Neutrophil (primary cell): ENCODE measurements around the gene TXNDC2.

Experiments used
- H3K27ac ChIP-seq: fragments of 200-600 bp; sonication (generic); 2 replicates; pipeline ENCODE4 v1.5.1; 2016; ENCODE audit warnings: mild to moderate bottlenecking, moderate library complexity
- H3K27me3 ChIP-seq: fragments of 200-600 bp; sonication (generic); 2 replicates; pipeline ENCODE4 v1.6.0; 2016; ENCODE audit warnings: mild to moderate bottlenecking
- H3K36me3 ChIP-seq: fragments of 200-600 bp; sonication (generic); 2 replicates; pipeline ENCODE4 v1.5.1; 2017
- H3K4me1 ChIP-seq, 2 experiments: fragments of 200-600 bp in 1 of 2; sonication (generic) in 1 of 2; 1 replicate in 1 of 2; 2 replicates in 1 of 2; pipeline versions ENCODE4 v1.5.1 to v1.6.1; 2013 to 2016; ENCODE audit warnings: low read depth in 1 of 2, low read length in 1 of 2, mild to moderate bottlenecking in 1 of 2, moderate library complexity in 1 of 2; ENCODE audit not compliant: control insufficient read depth in 1 of 2, insufficient read depth in 1 of 2
- H3K4me3 ChIP-seq, 2 experiments: fragments of 200-600 bp in 1 of 2; sonication (generic) in 1 of 2; 1 replicate in 1 of 2; 2 replicates in 1 of 2; pipeline ENCODE4 v1.5.1; 2013 to 2016; ENCODE audit warnings: low read depth in 1 of 2, low read length in 1 of 2, mild to moderate bottlenecking in 1 of 2, moderate library complexity in 1 of 2
- H3K9me3 ChIP-seq: fragments of 200-600 bp; sonication (generic); 2 replicates; pipeline ENCODE4 v1.5.1; 2016
- CTCF ChIP-seq: fragments of 200-600 bp; sonication (generic); IDR thresholded peaks from 2 replicates; pipeline ENCODE4 v1.5.1; 2016; ENCODE audit warnings: antibody characterized with exemption

The TXNDC2 gene

GRCh38 chr18:9913151-9913525, 27.4 kb downstream of the TXNDC2 start:
- peak overlapping the region; percentile 97 for H3K27ac ChIP-seq
- H3K36me3 ChIP-seq = no peaks in the 10 kb centered on the region
- peak overlapping the region; percentile 91 to 96 for H3K4me3 ChIP-seq
- no peaks in the 10 kb centered on the region for H3K9me3 ChIP-seq
- no peaks in the 10 kb centered on the region for H3K27me3 ChIP-seq
- no peak for TF ChIP-seq CTCF
- peaks cover 34 to 37% of the 10 kb centered on the region in 2 experiments for H3K4me1 ChIP-seq

- Histone ChIP-seq H3K9me3 (no peaks in the 10 kb centered on the region), H3K4me1 (peaks cover 40 to 41% of the 10 kb centered on the region in 2 experiments), H3K27me3 (no peaks in the 10 kb centered on the region), H3K4me3 (peak within 1 kb of the TSS; percentile 91 to 96), H3K27ac (peak within 1 kb of the TSS; percentile 97), H3K36me3 (no peaks in the 10 kb centered on the region)
- TF ChIP-seq CTCF = peak; percentile 30
Measured at GRCh38 chr18:9913526-9914333, 28.0 kb downstream of the TXNDC2 start, which contains the start of gene VAPA. Gene VAPA (plus strand): TSS chr18:9914016. CDS start chr18:9914257, 241 bp downstream.

- peak overlapping the region; percentile 97 for H3K27ac ChIP-seq
Measured at GRCh38 chr18:9914334-9914583, 28.5 kb downstream of the TXNDC2 start.

GRCh38 chr18:9914584-9915290, 29.0 kb downstream of the TXNDC2 start:
- Histone ChIP-seq H3K27ac (peak overlapping the region; percentile 97), H3K36me3 (no peaks in the 10 kb centered on the region), H3K9me3 (no peaks in the 10 kb centered on the region), H3K4me1 (peaks cover 44 to 50% of the 10 kb centered on the region in 2 experiments), H3K27me3 (no peaks in the 10 kb centered on the region), H3K4me3 (peak overlapping the region; percentile 91 to 96)
- TF ChIP-seq CTCF = no peak

More at GRCh38 chr18:9914334-9914583, 28.5 kb downstream of the TXNDC2 start:
- Histone ChIP-seq H3K9me3 (no peaks in the 10 kb centered on the region), H3K36me3 (no peaks in the 10 kb centered on the region), H3K4me3 (peak overlapping the region; percentile 91 to 96), H3K4me1 (peaks cover 43 to 46% of the 10 kb centered on the region in 2 experiments), H3K27me3 (no peaks in the 10 kb centered on the region)
- no peak for TF ChIP-seq CTCF

GRCh38 chr18:9915291-9916076, 29.7 kb downstream of the TXNDC2 start:
- no peak for TF ChIP-seq CTCF
- peaks cover 51 to 56% of the 10 kb centered on the region in 2 experiments for H3K4me1 ChIP-seq
- no peaks in the 10 kb centered on the region for H3K9me3 ChIP-seq
- no peaks in the 10 kb centered on the region for H3K27me3 ChIP-seq
- H3K36me3 ChIP-seq = no peaks in the 10 kb centered on the region
- H3K27ac ChIP-seq = peak overlapping the region; percentile 97
- H3K4me3 ChIP-seq = peak overlapping the region; percentile 91 to 96
